ENCODE results near the gene MPO.

MPO gene

GRCh38 chr17:58272367-58273280 is 8.1 kb downstream of the MPO start:
- no peaks in the 10 kb centered on the region for H3K36me3 ChIP-seq (ENCODE audit: control insufficient read depth, insufficient read depth, low read length, severe bottlenecking)
- DNase-seq (ENCODE audit: low read depth), result no peak
- no peak overlapping the region for H3K9ac ChIP-seq (ENCODE audit: low read length)
- H3K9me3 ChIP-seq (ENCODE audit: control insufficient read depth, low read length), result no peaks in the 10 kb centered on the region
- H3K4me1 ChIP-seq (ENCODE audit: control insufficient read depth, insufficient read depth, low read length), result no peaks in the 10 kb centered on the region
- no peak overlapping the region for H3K4me3 ChIP-seq (ENCODE audit: low read length)
- H3K27me3 ChIP-seq (replicated peaks; ENCODE audit: control insufficient read depth, insufficient read depth, low read length), result peaks cover 52% of the 10 kb centered on the region

DNA sequence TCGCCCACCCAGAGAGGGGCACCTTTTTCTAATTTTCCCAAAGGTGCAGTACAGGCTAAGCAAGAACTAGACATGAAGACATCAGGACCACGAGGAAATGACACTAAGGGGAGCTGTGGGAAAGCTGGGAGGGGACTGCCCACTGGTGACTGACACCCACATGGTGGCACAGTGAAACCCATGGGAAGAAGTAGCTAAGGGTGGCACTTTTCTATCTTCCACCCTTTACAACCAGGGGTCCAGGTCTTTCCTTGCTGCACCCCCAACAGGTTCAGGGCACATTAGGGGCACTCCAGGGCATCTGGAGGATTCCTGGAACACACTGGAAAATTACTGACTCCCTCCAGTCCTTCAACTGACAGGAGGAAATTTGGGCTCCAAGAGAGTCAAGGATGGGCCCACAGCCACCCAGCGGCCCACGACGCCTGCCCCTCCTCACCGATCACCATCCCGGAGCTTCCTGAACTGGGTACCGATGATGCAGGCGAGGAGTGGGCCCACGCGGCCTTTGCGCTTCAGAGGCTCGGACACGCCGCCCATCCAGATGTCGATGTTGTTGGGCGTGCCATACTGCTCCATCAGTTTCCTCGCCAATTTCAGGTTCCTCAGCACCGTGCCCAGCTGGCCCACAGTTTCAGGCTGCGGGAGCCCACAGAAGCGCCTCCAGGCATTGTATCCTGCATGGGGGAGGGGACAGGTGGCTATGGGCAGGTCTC is 9.4 kb downstream of the MPO start:
- DNase-seq (ENCODE audit: low read depth), result no peak
- H3K4me3 ChIP-seq (ENCODE audit: low read length), result no peak overlapping the region
- H3K9me3 ChIP-seq (ENCODE audit: control insufficient read depth, low read length), result no peaks in the 10 kb centered on the region
- H3K9ac ChIP-seq (ENCODE audit: low read length), result no peak overlapping the region
- H3K36me3 ChIP-seq (ENCODE audit: control insufficient read depth, insufficient read depth, low read length, severe bottlenecking), result no peaks in the 10 kb centered on the region
- H3K27me3 ChIP-seq (replicated peaks; ENCODE audit: control insufficient read depth, insufficient read depth, low read length), result peaks cover 59% of the 10 kb centered on the region
- H3K4me1 ChIP-seq (ENCODE audit: control insufficient read depth, insufficient read depth, low read length), result no peaks in the 10 kb centered on the region

DNA sequence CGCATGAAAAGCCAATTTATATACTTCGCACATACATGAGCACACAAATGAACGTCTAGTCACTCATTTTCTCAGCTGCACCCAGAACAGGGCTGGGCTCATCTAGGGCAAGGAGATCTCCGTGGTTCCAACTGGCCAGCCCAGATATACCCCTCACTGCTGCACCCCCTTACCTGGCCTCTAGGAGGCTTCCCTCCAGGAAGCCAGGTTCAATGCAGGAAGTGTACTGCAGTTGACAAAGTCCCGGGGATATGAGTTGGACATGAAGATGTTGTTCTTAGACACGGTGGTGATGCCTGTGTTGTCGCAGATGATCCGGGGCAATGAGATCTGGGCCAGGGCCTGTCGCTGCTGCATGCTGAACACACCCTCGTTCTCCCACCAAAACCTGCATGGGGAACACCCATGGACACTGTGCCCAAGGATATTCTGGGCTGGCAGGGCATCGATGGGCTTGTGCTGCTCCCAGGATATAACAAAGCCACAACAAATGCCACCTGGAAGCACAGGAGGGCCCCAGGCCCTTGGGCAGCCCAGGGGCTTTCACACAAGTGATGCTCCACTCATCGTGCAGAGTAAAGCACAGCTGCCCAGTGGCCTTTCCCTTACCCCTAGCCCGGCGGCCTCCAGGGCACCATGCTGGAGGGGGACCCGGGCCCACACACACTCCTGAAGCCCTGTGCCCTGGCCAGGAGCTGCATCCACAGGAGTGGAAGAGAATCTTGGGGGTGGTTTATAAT is 10.1 kb downstream of the MPO start:
- Histone ChIP-seq H3K4me3 (ENCODE audit: low read length) (no peak overlapping the region), H3K9ac (ENCODE audit: low read length) (no peak overlapping the region), H3K4me1 (ENCODE audit: control insufficient read depth, insufficient read depth, low read length) (no peaks in the 10 kb centered on the region), H3K9me3 (ENCODE audit: control insufficient read depth, low read length) (no peaks in the 10 kb centered on the region), H3K36me3 (ENCODE audit: control insufficient read depth, insufficient read depth, low read length, severe bottlenecking) (no peaks in the 10 kb centered on the region), H3K27me3 (replicated peaks; ENCODE audit: control insufficient read depth, insufficient read depth, low read length) (peaks cover 54% of the 10 kb centered on the region)
- DNase-seq (ENCODE audit: low read depth), result no peak

- Histone ChIP-seq H3K27me3 (replicated peaks; ENCODE audit: control insufficient read depth, insufficient read depth, low read length) (peaks cover 54% of the 10 kb centered on the region), H3K9me3 (ENCODE audit: control insufficient read depth, low read length) (no peaks in the 10 kb centered on the region), H3K4me1 (ENCODE audit: control insufficient read depth, insufficient read depth, low read length) (no peaks in the 10 kb centered on the region), H3K36me3 (ENCODE audit: control insufficient read depth, insufficient read depth, low read length, severe bottlenecking) (no peaks in the 10 kb centered on the region), H3K9ac (ENCODE audit: low read length) (no peak overlapping the region), H3K4me3 (ENCODE audit: low read length) (no peak overlapping the region)
- DNase-seq (ENCODE audit: low read depth), result no peak
These were observed 11.0 kb downstream of the MPO start for GRCh38 chr17:58269557-58270291.

DNA sequence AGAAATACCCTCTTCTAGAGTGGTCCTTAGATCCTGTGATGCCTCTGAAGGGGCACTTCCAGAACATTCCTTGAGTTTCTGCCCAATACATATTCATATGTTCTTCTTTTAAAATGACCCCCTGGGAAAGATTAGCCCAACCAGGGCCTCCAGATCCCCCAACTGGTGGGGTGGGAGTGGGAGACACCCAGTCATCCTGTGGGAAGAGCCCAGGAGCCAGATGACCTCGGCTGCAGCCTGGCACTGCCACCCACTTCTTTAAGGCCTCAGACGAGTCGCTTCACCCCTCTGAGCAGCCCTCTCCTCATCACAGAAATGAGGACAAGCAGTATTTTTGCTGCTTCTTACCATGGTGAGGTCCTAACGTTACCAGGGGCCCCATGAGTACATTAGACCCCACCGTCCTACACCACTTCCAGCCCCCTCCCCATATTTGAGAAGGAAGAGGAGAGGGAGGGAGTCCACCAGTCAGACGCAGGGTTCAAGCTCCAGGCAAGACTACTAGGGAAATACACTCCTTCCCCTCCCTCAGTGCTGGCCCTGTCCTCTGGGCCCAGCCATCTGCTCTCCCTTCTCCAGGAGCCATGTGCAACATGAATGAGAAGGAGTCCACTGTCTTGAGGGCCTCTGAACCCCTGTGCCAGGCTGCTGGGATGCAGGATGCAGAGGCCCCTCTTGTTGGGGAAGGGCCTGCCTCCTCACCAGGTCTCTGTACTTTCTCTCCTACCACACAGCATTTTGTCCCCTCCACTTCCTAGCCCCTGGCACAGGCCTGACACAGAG is 11.8 kb downstream of the MPO start:
- DNase-seq (ENCODE audit: low read depth), result no peak
- Histone ChIP-seq H3K4me1 (ENCODE audit: control insufficient read depth, insufficient read depth, low read length) (no peaks in the 10 kb centered on the region), H3K27me3 (replicated peaks; ENCODE audit: control insufficient read depth, insufficient read depth, low read length) (peaks cover 59% of the 10 kb centered on the region)

GRCh38 chr17:58268326-58268725 is 12.4 kb downstream of the MPO start:
- DNase-seq (ENCODE audit: low read depth), result no peak
- Histone ChIP-seq H3K27me3 (replicated peaks; ENCODE audit: control insufficient read depth, insufficient read depth, low read length) (peaks cover 59% of the 10 kb centered on the region), H3K9ac (ENCODE audit: low read length) (no peak overlapping the region), H3K4me3 (ENCODE audit: low read length) (no peak overlapping the region), H3K36me3 (ENCODE audit: control insufficient read depth, insufficient read depth, low read length, severe bottlenecking) (no peaks in the 10 kb centered on the region), H3K9me3 (ENCODE audit: control insufficient read depth, low read length) (no peaks in the 10 kb centered on the region), H3K4me1 (ENCODE audit: control insufficient read depth, insufficient read depth, low read length) (no peaks in the 10 kb centered on the region)

More for the DNA sequence above, 11.8 kb downstream of the MPO start:
- Histone ChIP-seq H3K9ac (ENCODE audit: low read length) (no peak overlapping the region), H3K9me3 (ENCODE audit: control insufficient read depth, low read length) (no peaks in the 10 kb centered on the region), H3K36me3 (ENCODE audit: control insufficient read depth, insufficient read depth, low read length, severe bottlenecking) (no peaks in the 10 kb centered on the region), H3K4me3 (ENCODE audit: low read length) (no peak overlapping the region)

GRCh38 chr17:58267347-58268324 is 13.1 kb downstream of the MPO start:
- no peaks in the 10 kb centered on the region for H3K9me3 ChIP-seq (ENCODE audit: control insufficient read depth, low read length)
- H3K4me3 ChIP-seq (ENCODE audit: low read length), result no peak overlapping the region
- no peaks in the 10 kb centered on the region for H3K36me3 ChIP-seq (ENCODE audit: control insufficient read depth, insufficient read depth, low read length, severe bottlenecking)
- H3K9ac ChIP-seq (ENCODE audit: low read length), result no peak overlapping the region
- peaks cover 52% of the 10 kb centered on the region for H3K27me3 ChIP-seq (replicated peaks; ENCODE audit: control insufficient read depth, insufficient read depth, low read length)
- DNase-seq (ENCODE audit: low read depth), result no peak
- H3K4me1 ChIP-seq (ENCODE audit: control insufficient read depth, insufficient read depth, low read length), result no peaks in the 10 kb centered on the region

- Histone ChIP-seq H3K4me1 (ENCODE audit: control insufficient read depth, insufficient read depth, low read length) (no peaks in the 10 kb centered on the region), H3K27me3 (replicated peaks; ENCODE audit: control insufficient read depth, insufficient read depth, low read length) (peaks cover 53% of the 10 kb centered on the region), H3K36me3 (ENCODE audit: control insufficient read depth, insufficient read depth, low read length, severe bottlenecking) (no peaks in the 10 kb centered on the region), H3K4me3 (ENCODE audit: low read length) (no peak overlapping the region), H3K9ac (ENCODE audit: low read length) (no peak overlapping the region), H3K9me3 (ENCODE audit: control insufficient read depth, low read length) (peaks cover 5% of the 10 kb centered on the region)
- no peak for DNase-seq (ENCODE audit: low read depth)
These were observed 14.5 kb downstream of the MPO start for GRCh38 chr17:58265902-58266875.

- DNase-seq (ENCODE audit: low read depth), result no peak
- H3K9ac ChIP-seq (ENCODE audit: low read length), result no peak overlapping the region
- peaks cover 15% of the 10 kb centered on the region for H3K9me3 ChIP-seq (ENCODE audit: control insufficient read depth, low read length)
- no peak overlapping the region for H3K4me3 ChIP-seq (ENCODE audit: low read length)
- H3K36me3 ChIP-seq (ENCODE audit: control insufficient read depth, insufficient read depth, low read length, severe bottlenecking), result no peaks in the 10 kb centered on the region
- peaks cover 54% of the 10 kb centered on the region for H3K27me3 ChIP-seq (replicated peaks; ENCODE audit: control insufficient read depth, insufficient read depth, low read length)
- H3K4me1 ChIP-seq (ENCODE audit: control insufficient read depth, insufficient read depth, low read length), result no peaks in the 10 kb centered on the region
These were observed 15.5 kb downstream of the MPO start for GRCh38 chr17:58265271-58265670.

Data from adipocyte (in vitro differentiated cells).